ENCODE measurements around the gene TMEM175. TPM values are rescaled to one million over a fixed set of nuclear protein-coding genes. Genes with fewer than 3 reads are reported as not detected.

TMEM175 gene
- total RNA-seq, 3 donors from 2014 or later: 26.2 to 32.2 (median 28.2) TPM

DNA sequence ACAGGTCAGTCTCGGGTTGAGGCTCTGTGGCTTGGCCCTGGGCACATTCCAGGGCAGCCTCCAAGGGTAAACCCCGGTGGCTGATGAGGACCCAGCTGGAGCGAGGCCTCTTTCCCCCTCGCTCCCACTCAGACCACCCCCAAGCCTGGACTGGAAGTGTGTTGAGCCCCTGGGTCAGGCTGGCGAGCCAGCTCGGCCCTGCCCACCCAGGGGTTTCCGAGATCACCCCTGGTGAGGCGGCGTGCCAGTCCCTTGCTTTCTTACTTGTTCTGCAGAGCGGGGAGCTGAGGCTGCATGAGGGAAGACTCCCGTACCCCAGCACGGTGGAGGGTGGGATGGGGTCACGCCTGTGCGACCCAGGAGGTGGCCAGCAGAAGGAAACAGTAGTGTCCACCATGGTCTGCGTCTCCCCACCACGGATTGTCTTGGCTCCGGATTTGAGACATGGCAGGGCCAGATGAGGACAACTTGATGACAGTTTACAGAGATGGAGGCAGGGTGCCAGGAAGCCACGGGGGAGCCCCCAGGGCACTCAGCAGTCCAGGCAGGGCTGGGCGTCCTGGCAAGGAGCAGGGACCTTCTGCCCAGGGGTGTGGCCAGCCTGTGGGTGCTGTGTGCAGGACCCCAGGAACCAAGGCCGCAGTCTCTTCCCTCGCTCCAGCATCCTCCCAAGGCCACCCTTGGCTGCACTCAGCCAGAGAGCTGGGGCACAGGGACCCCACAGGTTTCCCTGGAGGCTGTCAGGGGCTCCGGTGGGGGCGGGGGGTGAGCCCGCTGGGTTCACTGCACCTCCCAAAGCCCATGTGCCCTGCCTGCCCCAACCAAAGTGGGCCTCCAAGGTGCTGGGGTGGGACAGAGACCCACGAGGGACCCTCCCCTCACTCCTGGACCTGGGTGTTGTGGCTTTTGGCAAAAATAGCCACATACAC is 72.6 kb downstream of the TMEM175 start:
- no peak for DNase-seq (ENCODE audit: low spot score in 2 of 2)
- H3K27ac ChIP-seq: no peak overlapping the region
- peaks cover 9 to 12% of the 10 kb centered on the region in 2 donors for H3K4me1 ChIP-seq
- no peak for TF ChIP-seq POLR2A (IDR thresholded peaks at IDR 0.05)
- no peak for TF ChIP-seq CTCF (IDR thresholded peaks at IDR 0.05)
- TF ChIP-seq POLR2AphosphoS5 (IDR thresholded peaks at IDR 0.05): no peak
- no peaks in the 10 kb centered on the region for H3K36me3 ChIP-seq
- intact Hi-C loops (cut with DNase I; ENCODE audit: low total_unique reads): no loop called here
- peaks cover 13 to 61% of the 10 kb centered on the region in 2 donors for H3K27me3 ChIP-seq
- H3K9me3 ChIP-seq: no peaks in the 10 kb centered on the region
- no peak overlapping the region for H3K4me3 ChIP-seq

- Histone ChIP-seq H3K9me3 (no peaks in the 10 kb centered on the region), H3K4me3 (no peak overlapping the region), H3K36me3 (no peaks in the 10 kb centered on the region), H3K27ac (no peak overlapping the region), H3K4me1 (peaks cover 17 to 23% of the 10 kb centered on the region in 2 donors), H3K27me3 (peaks cover 11 to 41% of the 10 kb centered on the region in 2 donors)
- no peak for TF ChIP-seq CTCF (IDR thresholded peaks at IDR 0.05)
- TF ChIP-seq POLR2A (IDR thresholded peaks at IDR 0.05): no peak
- no peak for TF ChIP-seq POLR2AphosphoS5 (IDR thresholded peaks at IDR 0.05)
- intact Hi-C loops (cut with DNase I; ENCODE audit: low total_unique reads): no loop called here
- DNase-seq (ENCODE audit: low spot score in 2 of 2): no peak
These were observed 74.6 kb downstream of the TMEM175 start for GRCh38 chr4:1006856-1007255.

Other genes with a start within 250 kb of the TMEM175 start
- 10 to 100 TPM; 14.4 to 22.3 (median 18.3) TPM for gene SLC49A3, start 243.3 kb upstream of the TMEM175 start, total RNA-seq
- 10 to 100 TPM; 60.6 to 71.7 (median 69.4) TPM for gene PCGF3, start 226.6 kb upstream of the TMEM175 start, total RNA-seq
- 1 to 10 TPM in 2 of 3 donors, under 1 TPM in 1; 0.16 to 2.6 (median 1.2) TPM for gene CPLX1, start 106.3 kb upstream of the TMEM175 start, total RNA-seq
- 10 to 100 TPM; 76.2 to 95.7 (median 81.9) TPM for gene GAK, start 144 bp upstream of the TMEM175 start, total RNA-seq
- 1 to 10 TPM; 5.3 to 9.4 (median 8.8) TPM for gene DGKQ, start 41.1 kb downstream of the TMEM175 start, total RNA-seq
- 10 to 100 TPM; 16.3 to 32.8 (median 28.2) TPM for gene IDUA, start 54.6 kb downstream of the TMEM175 start, total RNA-seq
- under 1 TPM; 0.33 to 0.48 (median 0.44) TPM for gene SLC26A1, start 60.9 kb downstream of the TMEM175 start, total RNA-seq
- 10 to 100 TPM; 19.8 to 40.0 (median 22.9) TPM for gene FGFRL1, start 79.2 kb downstream of the TMEM175 start, total RNA-seq
- 10 to 100 TPM in 1 of 3 donors, 1 to 10 TPM in 2; 5.1 to 15.7 (median 6.4) TPM for gene RNF212, start 181.1 kb downstream of the TMEM175 start, total RNA-seq
- gene SPON2, start 240.1 kb downstream of the TMEM175 start, total RNA-seq: 10 to 100 TPM; 35.3 to 59.4 (median 36.1) TPM

All from breast epithelium (tissue), 4 donors.